ENCODE measurements around the gene CR2.
"Not testable (repeated sequence)": the region's sequence is repeated elsewhere in the genome, so short reads cannot be mapped to it uniquely, and the experiment has no call there.

CR2 gene

DNA sequence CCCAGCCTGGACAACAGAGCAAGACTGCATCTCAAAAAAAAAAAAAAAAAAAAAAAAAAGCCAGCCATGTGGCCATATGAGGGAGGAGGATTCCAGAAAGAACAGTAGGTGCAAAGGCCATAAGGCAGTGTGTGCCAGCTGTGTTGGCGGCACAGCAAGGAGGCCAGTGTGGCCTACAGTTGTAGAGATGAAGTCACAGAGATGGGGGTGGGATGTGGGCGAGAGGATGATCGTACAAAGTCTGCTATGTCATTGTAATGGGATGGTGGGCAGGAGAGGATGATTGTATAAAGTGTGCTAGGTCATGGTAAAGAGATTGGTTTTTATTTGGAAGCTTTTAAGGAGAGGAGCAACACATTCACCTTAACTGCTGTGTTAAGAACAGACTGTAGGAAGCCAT lies 32.1 kb downstream of the CR2 start:
- Mint-ChIP-seq H3K4me1 (no peaks in the 10 kb centered on the region), H3K9me3 (no peaks in the 10 kb centered on the region), H3K27me3 (no peaks in the 10 kb centered on the region), H3K36me3 (no peaks in the 10 kb centered on the region), H3K4me3 (no peak overlapping the region), H3K27ac (no peak overlapping the region)

GRCh38 chr1:207487636-207488035 lies 33.5 kb downstream of the CR2 start:
- H3K36me3 Mint-ChIP-seq = no peaks in the 10 kb centered on the region
- no peak overlapping the region for H3K27ac Mint-ChIP-seq
- no peaks in the 10 kb centered on the region for H3K9me3 Mint-ChIP-seq
- no peaks in the 10 kb centered on the region for H3K27me3 Mint-ChIP-seq
- no peak overlapping the region for H3K4me3 Mint-ChIP-seq
- no peaks in the 10 kb centered on the region for H3K4me1 Mint-ChIP-seq

GRCh38 chr1:207493212-207493611 lies 39.1 kb downstream of the CR2 start:
- Mint-ChIP-seq H3K27me3 (peaks cover 12% of the 10 kb centered on the region), H3K36me3 (no peaks in the 10 kb centered on the region), H3K9me3 (no peaks in the 10 kb centered on the region), H3K4me3 (no peak overlapping the region), H3K4me1 (peaks cover 12% of the 10 kb centered on the region), H3K27ac (no peak overlapping the region)

DNA sequence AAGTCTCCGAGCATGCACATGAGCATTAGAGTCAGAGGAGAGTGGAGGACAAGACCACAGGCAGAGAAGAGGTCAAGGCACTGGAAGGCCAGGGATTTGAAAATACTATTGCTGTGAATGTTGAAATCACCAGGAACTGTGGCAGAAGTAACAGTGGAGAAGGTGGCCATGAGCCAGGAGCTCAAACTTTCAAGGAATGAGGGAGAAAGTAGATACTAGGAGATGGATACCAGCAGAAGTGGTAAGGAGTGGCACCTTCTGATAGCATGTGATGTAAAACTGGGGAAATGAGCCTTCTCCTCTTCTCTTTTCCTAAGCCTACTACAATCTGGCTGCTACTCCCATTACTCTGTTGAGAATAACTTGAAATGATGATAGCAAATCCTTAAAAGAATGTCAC lies 40.0 kb downstream of the CR2 start:
- Mint-ChIP-seq H3K4me3 (no peak overlapping the region), H3K4me1 (peaks cover 14% of the 10 kb centered on the region), H3K27ac (no peak overlapping the region), H3K36me3 (no peaks in the 10 kb centered on the region), H3K9me3 (no peaks in the 10 kb centered on the region), H3K27me3 (peaks cover 12% of the 10 kb centered on the region)

DNA sequence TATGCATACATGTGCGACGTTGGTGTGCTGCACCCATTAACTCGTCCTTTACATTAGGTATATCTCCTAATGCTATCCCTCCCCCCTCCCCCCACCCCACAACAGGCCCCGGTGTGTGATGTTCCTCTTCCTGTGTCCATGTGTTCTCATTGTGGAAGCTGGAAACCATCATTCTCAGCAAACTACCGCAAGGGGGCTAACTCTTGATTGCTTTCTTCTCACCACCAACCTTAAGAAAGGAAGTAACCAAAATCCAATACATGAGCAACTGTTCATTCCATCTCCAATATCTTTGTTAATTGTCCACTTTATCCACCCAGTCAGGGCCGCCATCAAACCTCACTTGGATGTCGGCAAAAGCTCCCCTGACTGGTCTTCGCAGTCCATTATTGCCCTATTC lies 41.2 kb downstream of the CR2 start:
- Mint-ChIP-seq H3K4me1 (peaks cover 23% of the 10 kb centered on the region), H3K4me3 (peak overlapping the region; percentile 76), H3K27me3 (peaks cover 12% of the 10 kb centered on the region)
- H3K36me3 Mint-ChIP-seq, H3K27ac Mint-ChIP-seq, H3K9me3 Mint-ChIP-seq: not testable (repeated sequence)

DNA sequence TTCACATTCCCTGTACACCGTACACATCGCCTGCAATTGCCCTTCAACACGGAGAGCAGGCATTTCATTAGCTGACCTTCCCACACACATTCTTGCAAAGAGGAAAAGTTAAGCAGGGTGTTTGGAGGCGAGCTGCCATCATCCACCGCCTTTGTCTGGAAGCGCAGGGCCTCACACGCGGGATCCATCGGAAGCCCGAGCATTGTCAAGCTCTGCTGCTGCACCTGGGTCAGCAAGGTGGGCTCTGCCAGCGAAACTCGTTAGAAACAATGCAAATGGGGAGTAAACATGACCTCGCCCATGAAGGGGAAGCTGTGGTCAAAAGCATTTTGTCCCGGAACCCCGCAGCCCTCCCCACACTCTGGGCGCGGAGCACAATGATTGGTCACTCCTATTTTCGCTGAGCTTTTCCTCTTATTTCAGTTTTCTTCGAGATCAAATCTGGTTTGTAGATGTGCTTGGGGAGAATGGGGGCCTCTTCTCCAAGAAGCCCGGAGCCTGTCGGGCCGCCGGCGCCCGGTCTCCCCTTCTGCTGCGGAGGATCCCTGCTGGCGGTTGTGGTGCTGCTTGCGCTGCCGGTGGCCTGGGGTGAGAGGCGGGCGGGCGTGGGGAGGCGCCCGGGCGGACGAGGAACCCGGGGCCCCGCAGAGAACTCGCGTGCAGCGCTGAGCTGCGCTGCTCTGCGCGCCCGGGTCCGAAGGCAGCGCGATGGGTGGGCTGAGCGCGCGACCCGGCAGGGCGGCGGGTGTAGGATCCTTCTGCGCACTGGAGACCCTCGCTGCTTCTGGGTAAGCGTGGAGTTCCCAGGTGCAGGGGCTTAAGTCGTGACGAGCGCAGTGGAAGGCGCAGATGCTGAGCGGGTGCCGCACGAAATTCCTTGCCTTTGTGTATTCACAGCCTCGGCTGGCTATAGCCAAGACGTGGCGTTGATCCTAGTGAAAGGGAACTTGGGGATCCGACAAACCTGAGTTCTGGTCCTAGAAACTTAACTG lies 42.0 kb downstream of the CR2 start, which contains the start of gene CR1:
Gene CR1, plus strand, starts transcription at position 357 of the 992 bp plus-strand sequence. Its CDS starts 111 bp downstream, at position 468.
- peaks cover 23% of the 10 kb centered on the region for H3K4me1 Mint-ChIP-seq
- no peaks in the 10 kb centered on the region for H3K36me3 Mint-ChIP-seq
- H3K27ac Mint-ChIP-seq = peak within 1 kb of the TSS; percentile 26
- peaks cover 12% of the 10 kb centered on the region for H3K27me3 Mint-ChIP-seq
- H3K9me3 Mint-ChIP-seq = no peaks in the 10 kb centered on the region
- H3K4me3 Mint-ChIP-seq = peak within 1 kb of the TSS; percentile 76

DNA sequence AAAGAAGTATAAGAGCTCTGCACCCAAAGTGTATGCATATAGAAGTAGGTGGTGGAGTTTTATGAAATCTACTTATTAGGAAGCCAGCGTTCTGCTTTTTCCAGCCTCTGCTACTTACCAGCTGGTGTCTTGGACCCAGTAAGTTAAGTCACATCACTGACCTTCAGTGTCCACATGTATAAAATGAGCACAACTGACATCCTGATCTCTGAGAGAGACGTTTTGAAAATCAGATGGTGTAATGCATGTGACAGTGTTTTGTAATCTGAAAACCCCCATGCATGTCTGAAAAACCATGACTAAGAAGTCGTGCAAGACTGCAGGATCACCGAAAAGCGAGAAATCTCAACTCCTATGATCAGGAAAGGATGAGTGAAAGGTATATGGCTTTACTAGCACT lies 43.8 kb downstream of the CR2 start:
- H3K36me3 Mint-ChIP-seq = no peaks in the 10 kb centered on the region
- H3K9me3 Mint-ChIP-seq = no peaks in the 10 kb centered on the region
- peaks cover 12% of the 10 kb centered on the region for H3K27me3 Mint-ChIP-seq
- H3K4me1 Mint-ChIP-seq = peaks cover 23% of the 10 kb centered on the region
- H3K27ac Mint-ChIP-seq = peak overlapping the region; percentile 3
- H3K4me3 Mint-ChIP-seq = no peak overlapping the region

DNA sequence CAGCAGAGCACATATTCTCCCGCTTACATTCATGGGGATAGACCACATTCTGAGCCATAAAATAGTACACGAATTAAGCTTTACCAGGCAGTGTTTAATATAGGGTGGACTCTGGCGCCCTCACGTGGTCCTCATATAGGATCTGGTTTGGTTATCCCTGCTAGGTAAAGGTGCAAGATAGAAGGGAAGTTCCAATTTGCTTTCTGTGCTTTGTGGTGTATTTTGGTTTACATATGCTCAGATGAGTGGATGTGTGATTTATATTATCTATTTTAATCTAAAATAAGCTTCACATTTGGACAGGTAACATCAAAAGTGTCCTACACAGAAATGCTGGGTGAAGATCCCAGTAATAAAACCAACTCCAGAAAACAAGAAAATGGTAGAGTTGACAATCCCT lies 45.4 kb downstream of the CR2 start:
- Mint-ChIP-seq H3K4me3 (no peak overlapping the region), H3K36me3 (no peaks in the 10 kb centered on the region), H3K4me1 (peaks cover 23% of the 10 kb centered on the region), H3K27me3 (peaks cover 14% of the 10 kb centered on the region), H3K27ac (no peak overlapping the region), H3K9me3 (no peaks in the 10 kb centered on the region)

DNA sequence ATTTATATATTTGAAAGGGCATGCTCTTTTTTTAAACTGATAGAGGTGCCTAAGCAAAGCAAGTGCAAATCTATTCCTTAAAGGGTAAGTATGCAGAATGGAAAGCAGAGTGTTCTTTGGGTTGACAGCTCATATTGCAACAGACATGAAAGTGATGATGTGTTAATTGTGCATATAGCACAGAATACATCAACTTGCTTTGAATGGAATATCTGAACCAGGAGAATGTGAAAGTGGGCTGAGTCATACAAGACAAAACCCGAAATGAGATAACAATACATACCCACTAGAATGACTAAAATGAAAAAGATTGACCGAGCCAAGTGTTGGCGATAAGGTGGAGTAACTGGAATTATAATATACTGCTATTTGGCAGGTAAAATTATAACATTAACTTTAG lies 46.2 kb downstream of the CR2 start:
- Mint-ChIP-seq H3K9me3 (no peaks in the 10 kb centered on the region), H3K27me3 (peaks cover 13% of the 10 kb centered on the region), H3K36me3 (no peaks in the 10 kb centered on the region), H3K27ac (no peak overlapping the region), H3K4me3 (no peak overlapping the region), H3K4me1 (peaks cover 22% of the 10 kb centered on the region)

GRCh38 chr1:207501071-207501470 lies 46.9 kb downstream of the CR2 start:
- peaks cover 14% of the 10 kb centered on the region for H3K4me1 Mint-ChIP-seq
- H3K27me3 Mint-ChIP-seq = peaks cover 7% of the 10 kb centered on the region
- no peak overlapping the region for H3K27ac Mint-ChIP-seq
- H3K36me3 Mint-ChIP-seq = no peaks in the 10 kb centered on the region
- H3K9me3 Mint-ChIP-seq = no peaks in the 10 kb centered on the region
- no peak overlapping the region for H3K4me3 Mint-ChIP-seq

- H3K36me3 Mint-ChIP-seq = no peaks in the 10 kb centered on the region
- no peak overlapping the region for H3K27ac Mint-ChIP-seq
- no peaks in the 10 kb centered on the region for H3K9me3 Mint-ChIP-seq
- H3K4me1 Mint-ChIP-seq = peaks cover 11% of the 10 kb centered on the region
- H3K4me3 Mint-ChIP-seq = no peak overlapping the region
- H3K27me3 Mint-ChIP-seq = peaks cover 4% of the 10 kb centered on the region
Measured at GRCh38 chr1:207502726-207503125, 48.6 kb downstream of the CR2 start.

- H3K27me3 Mint-ChIP-seq = peaks cover 1% of the 10 kb centered on the region
- H3K36me3 Mint-ChIP-seq = no peaks in the 10 kb centered on the region
- H3K4me3 Mint-ChIP-seq = no peak overlapping the region
- H3K9me3 Mint-ChIP-seq = no peaks in the 10 kb centered on the region
- H3K4me1 Mint-ChIP-seq = peaks cover 10% of the 10 kb centered on the region
- H3K27ac Mint-ChIP-seq = peak overlapping the region; percentile 25
Measured at GRCh38 chr1:207503950-207504349, 49.8 kb downstream of the CR2 start.

GRCh38 chr1:207504438-207504837 lies 50.3 kb downstream of the CR2 start:
- Mint-ChIP-seq H3K27me3 (peaks cover 3% of the 10 kb centered on the region), H3K4me3 (no peak overlapping the region), H3K27ac (no peak overlapping the region), H3K9me3 (no peaks in the 10 kb centered on the region), H3K36me3 (no peaks in the 10 kb centered on the region), H3K4me1 (peaks cover 5% of the 10 kb centered on the region)

DNA sequence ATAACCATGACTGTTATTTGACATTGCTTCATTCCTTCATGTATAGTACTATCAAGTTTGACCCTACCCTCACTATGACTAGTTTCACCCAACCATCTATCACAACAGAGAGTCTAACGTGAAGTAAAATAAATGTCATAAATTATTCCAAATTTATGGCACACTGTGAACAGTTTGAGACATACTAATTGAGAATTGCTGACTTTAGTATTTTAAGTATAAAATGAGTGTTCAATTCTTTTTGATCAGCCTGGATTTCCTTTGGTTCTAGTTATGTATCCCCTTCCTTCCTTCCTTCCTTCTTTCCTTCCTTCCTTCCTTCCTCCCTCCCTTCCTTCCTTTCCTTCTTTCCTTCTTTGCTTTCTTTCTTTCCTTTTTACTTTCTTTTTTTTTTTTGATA lies 56.3 kb downstream of the CR2 start:
- no peaks in the 10 kb centered on the region for H3K9me3 Mint-ChIP-seq
- peaks cover 1% of the 10 kb centered on the region for H3K27me3 Mint-ChIP-seq
- H3K4me1 Mint-ChIP-seq = no peaks in the 10 kb centered on the region
- H3K27ac Mint-ChIP-seq = no peak overlapping the region
- H3K4me3 Mint-ChIP-seq = no peak overlapping the region
- H3K36me3 Mint-ChIP-seq = peaks cover 3% of the 10 kb centered on the region

- H3K4me3 Mint-ChIP-seq = no peak overlapping the region
- H3K36me3 Mint-ChIP-seq = peaks cover 3% of the 10 kb centered on the region
- peaks cover 1% of the 10 kb centered on the region for H3K27me3 Mint-ChIP-seq
- no peak overlapping the region for H3K27ac Mint-ChIP-seq
- peaks cover 6% of the 10 kb centered on the region for H3K9me3 Mint-ChIP-seq
- no peaks in the 10 kb centered on the region for H3K4me1 Mint-ChIP-seq
Measured at GRCh38 chr1:207514890-207515289, 60.8 kb downstream of the CR2 start.

- H3K4me3 Mint-ChIP-seq = no peak overlapping the region
- peaks cover 1% of the 10 kb centered on the region for H3K27me3 Mint-ChIP-seq
- H3K36me3 Mint-ChIP-seq = peaks cover under 1% of the 10 kb centered on the region
- H3K4me1 Mint-ChIP-seq = no peaks in the 10 kb centered on the region
- peaks cover 6% of the 10 kb centered on the region for H3K9me3 Mint-ChIP-seq
- H3K27ac Mint-ChIP-seq = no peak overlapping the region
Measured at GRCh38 chr1:207516729-207517128, 62.6 kb downstream of the CR2 start.

Measured in activated naive CD4-positive, alpha-beta T cell treated with anti-CD3 and anti-CD28 coated beads, Interleukin-2, amount 50 U/mL, for 24 hours (primary cell).